Suppressor macrophage treated with lipopolysaccharide for 1 hour (primary cell): ENCODE measurements around the gene UBE3C.
"Not testable (repeated sequence)": the region's sequence is repeated elsewhere in the genome, so short reads cannot be mapped to it uniquely, and the experiment has no call there.

Experiments used
- DNase-seq, 3 donors: peaks; one replicate each; pipeline ENCODE4 v3.0.0-alpha.2; 2020 to 2022

The UBE3C gene

DNA sequence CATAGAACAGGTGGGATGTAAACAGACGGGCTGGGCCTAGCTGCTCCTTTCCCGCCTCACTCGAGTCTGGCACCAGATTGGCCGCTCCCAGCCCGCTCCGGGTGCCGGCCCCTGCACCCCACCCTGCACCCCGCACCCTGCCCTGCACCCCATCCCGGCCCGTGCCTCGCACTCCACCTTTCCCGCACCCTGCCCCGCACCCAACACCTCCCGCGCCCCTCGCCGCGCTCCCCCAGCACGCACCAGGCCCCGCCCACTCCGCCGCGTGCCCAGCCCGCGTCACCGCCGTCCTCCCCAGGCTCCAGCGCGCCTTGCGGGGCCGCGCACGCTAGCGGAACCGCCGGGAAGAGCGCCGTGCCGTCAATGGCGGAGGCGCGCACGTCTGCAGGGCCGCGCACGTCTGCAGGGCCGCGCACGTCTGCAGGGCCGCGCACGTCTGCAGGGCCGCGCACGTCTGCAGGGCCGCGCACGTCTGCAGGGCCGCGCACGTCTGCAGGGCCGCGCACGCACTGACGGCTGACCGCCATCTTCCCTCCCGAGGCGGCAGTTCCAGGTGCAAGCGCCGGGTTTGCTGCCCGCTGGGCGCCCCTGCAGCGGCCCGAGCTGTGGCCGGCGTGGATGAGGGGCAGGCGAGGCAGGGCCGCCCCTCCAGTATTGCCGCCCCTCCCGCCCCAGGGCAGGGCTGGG lies at the start of gene UBE3C:
TSS of gene UBE3C (plus strand) at position 503 of the 687 bp plus-strand sequence. CDS start 347 bp downstream, outside the sequence.
- peak; percentile 95 to 97 (median 96) for DNase-seq

DNA sequence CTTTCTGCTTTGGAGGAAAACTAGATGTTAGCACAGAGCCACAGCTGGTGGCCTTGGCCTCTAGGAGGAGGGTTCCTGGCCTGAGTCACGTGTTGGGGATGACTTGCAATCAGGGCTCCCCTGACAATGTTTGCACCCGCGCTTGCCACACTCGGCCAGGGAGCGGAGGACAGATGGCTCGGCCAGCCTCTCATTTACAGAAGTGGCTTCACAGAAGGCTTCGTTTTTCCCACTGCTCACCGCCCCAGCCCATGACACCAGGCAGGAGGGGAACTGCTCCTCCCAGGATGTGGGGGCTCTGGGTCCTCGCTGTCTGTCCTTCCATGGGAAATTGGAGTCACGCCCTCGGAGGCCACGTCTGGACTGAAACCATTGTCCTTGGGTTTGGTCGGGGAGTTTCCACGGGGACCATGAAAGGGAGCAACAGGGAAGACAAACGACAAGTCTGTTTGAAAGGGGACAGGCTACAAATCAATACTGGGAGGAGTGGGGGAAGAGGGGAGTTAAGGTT lies 49.6 kb upstream of the UBE3C start:
- no peak for DNase-seq

DNA sequence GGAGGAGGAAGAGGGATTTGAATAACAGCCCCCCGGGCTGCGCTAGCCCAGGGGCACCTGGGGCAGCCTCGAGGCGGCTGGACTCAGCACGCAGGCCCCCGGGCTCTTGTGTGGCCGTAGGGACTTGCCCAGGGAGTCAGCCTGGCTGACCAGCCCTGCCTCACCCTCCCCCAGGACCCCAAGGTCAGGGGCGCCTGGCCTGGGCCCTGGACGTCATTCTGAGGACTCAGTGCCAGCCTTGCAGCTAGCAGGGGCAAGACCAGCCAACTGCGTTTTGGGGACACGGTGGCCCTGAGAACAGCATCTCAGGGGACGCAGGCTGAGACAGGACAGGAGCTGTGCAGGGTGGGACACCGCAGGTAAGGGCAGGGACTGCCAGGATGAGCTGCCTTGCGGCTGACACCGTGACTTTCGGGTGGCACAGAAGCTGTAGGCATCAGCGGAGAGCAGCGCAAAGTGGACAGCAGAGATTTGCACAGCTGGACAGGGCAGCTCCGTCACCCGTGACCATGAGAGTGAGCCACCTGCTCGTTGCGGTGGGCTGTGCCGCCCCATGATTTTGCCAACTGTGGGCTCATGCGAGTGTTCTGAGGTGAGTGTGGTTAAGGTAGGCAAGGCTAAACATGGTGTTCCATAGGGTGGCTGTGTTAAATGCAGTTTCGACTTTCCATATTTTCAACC lies 48.1 kb upstream of the UBE3C start:
- DNase-seq = no peak

DNA sequence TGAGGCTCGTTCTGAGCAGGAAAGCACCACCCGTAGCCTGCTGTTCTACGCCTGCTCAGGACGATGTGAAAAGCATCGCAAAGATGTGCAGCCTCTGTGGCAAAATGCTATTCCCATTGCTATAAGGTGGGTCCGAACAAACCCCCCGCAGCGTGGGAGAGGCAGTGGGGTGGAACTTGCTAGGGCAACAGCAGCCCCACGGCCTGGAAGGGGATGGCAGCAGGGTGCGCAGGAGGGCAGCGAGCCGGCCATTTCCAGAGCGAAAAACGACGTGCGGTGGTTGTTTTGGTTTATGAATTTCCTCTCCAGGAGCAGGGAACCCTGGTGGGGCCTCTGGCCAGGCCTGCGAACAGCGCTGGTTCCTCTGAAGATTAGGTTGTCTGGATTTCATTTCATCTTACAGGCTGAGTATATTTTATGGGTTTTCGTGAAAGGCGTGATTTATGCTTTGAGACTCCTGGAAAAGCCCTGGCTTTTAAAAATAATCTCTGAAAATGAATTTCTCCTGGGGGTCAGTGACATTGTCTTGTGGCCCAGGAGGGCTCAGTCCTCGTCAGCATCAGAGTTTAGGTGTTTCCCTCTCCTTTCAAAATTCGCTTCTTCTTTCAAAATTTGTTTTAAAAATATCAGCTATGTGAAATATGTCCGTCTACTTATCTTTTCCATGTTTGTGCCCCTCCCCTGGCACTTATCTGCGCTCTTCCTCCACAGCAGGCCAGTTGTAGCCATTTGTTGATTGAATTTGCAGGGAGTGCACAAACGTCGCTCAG lies 42.3 kb upstream of the UBE3C start:
- no peak for DNase-seq

DNA sequence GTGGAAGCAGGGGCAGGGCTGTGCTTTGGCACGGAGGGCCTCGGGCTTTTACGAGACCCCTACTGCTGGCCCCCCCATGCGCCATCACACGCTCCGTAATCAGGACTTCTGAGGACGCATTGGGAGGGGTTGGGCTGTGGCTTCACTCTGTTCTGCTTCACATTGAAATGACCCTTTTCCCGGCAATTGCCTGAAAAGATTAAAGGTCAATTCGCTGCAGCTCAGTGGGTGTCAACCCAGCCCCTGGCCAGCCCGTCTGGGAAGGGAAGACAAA lies 41.7 kb upstream of the UBE3C start:
- DNase-seq = no peak

DNA sequence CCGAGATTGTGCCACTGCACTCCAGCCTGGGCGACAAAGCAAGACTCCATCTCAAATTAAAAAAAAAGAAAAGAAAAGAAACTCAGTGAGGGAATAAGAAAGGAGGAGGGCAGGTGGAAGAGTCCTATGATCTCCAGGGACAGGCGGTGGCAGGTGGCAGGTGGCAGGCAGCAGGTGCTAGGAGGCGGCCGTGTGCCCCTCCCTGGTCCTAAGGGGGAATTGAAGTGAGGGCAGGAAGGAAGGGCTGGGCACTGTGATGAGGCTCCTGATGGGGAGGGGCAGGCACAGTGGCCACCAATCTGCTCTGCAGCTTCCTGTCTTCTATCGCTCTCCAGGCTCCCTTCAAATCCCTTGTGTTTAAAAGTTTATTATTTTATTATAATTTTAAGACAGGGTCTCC lies 41.2 kb upstream of the UBE3C start:
- no peak for DNase-seq

DNA sequence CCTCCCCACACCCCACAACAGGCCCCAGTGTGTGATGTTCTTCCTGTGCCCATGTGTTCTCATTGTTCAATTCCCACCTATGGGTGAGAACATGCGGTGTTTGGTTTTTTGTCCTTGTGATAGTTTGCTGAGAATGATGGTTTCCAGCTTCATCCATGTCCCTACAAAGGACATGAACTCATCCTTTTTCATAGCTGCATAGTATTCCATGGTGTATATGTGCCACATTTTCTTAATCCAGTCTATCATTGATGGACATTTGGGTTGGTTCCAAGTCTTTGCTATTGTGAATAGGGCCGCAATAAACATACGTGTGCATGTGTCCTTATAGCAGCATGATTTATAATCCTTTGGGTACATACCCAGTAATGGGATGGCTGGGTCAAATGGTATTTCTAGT lies 38.7 kb upstream of the UBE3C start:
- DNase-seq = not testable (repeated sequence)

DNA sequence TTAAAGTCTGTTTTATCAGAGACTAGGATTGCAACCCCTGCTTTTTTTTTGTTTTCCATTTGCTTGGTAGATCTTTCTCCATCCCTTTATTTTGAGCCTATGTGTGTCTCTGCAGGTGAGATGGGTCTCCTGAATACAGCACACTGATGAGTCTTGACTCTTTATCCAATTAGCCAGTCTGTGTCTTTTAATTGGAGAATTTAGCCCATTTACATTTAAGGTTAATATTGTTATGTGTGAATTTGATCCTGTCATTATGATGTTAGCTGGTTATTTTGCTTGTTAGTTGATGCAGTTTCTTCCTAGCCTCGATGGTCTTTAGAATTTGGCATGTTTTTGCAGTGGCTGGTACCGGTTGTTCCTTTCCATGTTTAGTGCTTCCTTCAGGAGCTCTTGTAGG lies 35.1 kb upstream of the UBE3C start:
- DNase-seq = not testable (repeated sequence)

DNA sequence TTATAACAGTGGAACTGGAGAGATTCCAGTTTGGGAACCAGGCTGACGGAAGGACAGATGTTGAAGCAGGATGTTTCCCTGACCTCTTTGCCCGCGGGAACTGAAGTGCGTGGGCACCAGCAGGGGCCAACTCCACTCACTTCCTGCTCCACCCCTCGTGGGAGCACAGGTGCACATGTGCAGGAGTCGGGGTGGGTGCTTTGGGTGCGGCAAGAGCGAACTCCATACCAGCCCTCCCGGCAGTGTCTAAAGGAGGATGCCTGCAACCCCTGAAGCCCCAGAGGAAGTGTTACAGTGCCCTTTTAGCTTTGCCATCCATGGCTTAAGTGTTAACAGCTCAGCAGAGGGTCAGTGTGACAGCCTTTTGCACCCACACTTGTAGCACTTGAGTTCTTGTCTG lies 27.4 kb upstream of the UBE3C start:
- DNase-seq = no peak

DNA sequence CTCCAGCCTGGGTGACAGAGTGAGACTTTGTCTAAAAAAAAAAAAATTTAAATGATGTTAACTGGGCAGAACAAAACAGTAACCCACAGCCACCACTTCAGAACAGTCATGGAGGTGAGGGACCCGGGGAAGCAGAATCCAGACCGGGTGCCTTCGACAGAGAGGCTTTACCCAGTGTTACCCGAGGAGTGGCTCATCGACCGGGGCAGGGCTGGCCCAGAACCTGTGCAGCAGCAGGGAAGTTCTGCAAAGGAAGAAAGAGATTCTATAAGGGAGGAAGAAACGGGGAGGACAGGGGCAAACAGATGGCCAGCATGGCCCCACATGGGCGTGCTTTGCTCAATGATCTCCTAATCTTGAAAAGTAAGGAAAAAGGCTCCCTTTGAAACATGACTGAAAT lies 26.0 kb upstream of the UBE3C start:
- no peak for DNase-seq

DNA sequence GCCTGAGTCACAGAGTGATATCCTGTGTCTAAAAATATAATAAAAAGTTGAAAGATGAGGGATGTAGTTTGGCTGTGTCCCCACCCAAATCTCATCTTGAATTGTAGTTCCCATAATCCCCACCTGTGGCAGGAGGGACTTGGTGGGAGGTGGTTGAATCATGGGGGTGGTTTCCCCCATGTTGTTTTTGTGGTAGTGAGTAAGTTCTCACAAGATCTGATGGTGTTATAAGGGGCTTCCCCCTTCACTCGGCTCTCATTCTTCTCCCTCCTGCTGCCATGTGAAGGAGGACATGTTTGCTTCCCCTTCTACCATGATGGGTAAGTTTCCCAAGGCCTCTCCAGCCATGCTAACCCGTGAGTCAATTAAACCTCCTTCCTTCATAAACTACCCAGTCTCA lies 25.1 kb upstream of the UBE3C start:
- peak; percentile 17 to 52 (median 42) for DNase-seq

DNA sequence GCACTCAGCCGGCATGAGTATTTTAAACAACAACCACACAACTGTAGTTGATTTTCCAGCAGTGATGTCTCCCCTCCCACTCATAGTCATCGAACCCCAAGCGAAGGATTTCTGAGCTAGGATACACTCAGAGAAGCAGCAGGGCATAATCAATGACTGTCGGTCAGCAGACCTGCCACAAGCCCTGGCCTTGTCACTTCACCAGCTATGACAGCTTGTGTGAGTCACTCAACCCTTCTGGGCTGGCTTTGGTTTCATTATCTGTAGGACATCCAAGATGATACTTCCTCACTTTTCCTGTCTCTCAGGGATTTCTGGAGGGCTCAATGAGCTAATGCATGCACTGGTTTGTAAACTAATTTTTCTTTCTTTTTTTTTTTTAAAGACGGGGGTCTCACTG lies 22.0 kb upstream of the UBE3C start:
- DNase-seq = peak; percentile 45 to 71 (median 46)

DNA sequence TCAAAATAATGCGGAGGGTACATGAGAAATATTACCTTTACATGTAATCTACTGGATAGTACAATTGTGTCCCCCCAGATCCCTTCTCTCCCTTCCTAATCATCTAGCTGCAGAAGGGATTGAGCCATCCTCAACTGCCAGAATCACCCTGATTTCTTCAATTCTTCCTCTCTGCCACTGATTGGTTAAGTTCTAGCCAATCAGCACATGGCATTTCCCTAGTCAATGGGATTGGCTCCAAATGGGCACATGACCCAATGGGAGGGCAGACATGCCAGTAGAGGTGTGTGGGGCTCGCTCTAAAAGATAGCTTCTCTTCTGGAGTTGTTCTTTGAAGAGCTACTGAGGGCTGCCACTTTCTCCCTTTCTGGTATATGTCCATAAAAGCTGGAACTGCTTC lies 20.9 kb upstream of the UBE3C start:
- no peak for DNase-seq

DNA sequence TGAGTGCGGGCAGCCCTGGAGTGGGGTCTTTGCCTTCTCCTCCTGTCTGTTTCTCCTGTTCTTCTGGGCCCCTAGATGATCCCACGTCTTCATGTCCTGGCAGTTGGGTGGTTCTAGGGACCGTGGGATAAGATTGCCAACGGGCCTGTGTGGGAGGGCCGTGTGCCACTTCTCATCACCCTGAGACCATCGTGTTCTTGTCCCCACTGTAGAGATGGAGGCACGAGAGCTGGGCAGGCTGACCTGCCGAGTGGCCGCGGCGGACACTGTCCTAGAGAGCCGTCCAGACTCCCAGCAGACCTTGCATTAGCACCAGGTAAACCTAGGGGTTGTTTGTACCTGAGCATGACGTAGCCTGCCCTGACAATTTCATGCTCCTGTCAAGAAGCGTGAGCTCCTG lies 18.5 kb upstream of the UBE3C start:
- no peak for DNase-seq

DNA sequence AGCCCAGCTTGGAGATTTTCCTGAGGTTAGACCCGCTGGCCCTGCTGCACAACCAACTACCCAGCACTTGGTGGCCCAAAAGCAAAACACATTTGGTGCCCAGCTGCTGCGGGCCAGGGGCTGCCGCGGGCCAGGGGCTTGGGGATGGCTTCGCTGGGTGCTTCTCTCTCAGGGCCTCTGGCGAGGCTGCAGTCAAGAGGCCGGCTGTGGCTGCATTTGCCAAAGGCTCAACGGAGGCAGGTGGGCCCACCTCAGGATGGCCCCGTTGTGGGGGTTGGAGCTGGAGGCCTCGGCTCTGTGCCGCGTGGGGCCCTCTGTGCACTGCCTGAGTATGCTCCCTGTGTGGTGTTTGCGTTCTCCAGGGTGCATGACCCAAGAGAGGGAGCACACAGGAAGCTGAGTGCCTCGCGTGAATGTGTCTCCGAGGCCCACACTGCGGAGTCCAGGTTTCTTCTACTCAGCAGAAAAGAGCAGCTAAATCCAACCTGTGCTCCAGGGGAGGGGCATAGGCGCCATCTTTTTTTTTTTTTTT lies 17.5 kb upstream of the UBE3C start:
- DNase-seq = no peak

DNA sequence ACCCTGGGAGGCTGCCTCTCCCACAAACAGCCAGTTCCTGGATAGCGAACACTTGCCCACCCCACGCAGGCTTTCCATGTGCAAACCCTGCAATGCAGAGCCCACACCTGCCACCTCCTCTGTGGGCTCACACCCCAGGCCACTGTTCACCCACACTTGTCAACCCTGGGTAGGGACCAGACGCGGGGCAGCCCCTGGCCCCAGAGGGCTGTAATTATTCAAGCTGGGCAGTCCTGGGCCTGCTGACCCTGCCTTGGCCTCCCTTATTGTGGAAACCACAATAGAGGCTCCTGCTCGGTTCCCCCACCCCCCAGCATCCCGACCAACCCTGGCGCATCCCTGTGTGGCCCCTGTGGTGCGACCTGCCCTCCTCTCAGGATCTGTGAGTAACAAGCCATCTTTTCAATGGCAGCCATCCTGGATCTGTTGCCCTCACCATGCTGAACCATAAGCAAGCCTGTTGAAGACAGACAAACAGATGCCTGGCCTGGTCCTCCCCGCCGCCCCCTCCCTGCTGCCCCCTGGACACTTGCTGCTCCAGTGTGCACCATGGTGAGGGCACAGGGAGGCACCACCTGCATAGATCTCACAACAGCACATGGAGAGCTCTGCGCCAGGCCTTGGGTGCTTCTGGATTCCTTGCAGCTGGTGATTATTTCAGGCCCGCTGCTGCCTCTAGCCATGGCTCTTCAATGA lies 15.8 kb upstream of the UBE3C start:
- no peak for DNase-seq

DNA sequence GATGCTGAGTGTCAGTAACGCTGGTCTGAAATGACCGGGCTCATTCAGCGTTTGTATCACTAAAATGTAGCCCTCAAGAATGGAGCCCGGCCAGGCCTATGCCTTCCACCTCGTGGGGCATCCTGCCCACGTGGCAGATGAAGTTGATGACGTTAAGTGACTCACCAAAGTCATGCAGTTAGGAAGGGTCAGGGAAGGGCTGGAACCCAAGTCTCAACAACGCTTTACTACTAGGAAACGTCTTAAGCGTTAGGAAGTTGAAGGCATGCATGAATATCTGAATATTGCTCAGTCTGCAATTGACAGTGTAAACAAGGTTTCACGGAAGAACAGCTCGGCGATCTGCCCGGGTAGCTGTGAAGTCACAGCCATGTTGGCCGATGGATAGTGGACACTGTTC lies 14.0 kb upstream of the UBE3C start:
- DNase-seq = no peak

DNA sequence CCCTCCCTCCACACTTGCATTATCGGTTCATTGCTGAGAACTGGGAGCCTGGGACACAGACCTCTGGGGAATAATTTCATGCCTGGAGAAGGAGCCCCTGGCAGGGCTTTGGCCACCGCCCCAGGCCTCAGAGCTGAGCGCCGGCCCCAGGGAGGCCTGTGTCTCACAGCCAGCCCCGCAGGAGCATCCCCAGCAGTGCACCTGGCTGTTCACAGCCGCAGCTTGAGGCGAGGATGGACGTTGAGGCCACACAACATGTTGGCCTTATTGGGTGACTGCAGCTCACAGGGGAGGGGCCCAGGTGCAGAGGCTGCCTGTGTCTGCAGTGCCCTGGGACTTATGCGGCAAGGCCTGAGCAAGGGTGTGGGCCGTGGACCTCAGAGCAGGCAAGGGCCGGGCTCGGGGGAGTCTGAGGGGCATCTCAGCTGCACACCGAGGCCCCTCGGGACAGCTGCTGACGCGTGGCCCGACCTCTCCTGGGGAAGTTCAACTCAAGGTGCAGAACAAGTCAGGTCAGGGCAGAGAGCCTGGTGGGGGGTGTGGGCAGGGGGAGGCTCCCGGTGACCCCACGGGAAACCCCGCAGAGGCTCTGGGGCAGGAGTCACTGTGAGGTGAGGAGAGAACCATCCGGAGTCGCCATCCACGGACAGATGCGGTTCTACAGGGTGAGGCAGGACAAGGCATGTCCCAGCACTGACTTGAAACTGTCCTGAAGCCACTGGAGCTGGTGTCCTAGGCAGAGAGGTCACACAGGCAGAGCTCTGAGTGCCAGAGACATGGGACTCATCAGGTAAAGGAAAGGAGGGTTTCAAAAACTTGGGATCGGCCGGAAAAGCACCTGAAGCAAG lies 13.1 kb upstream of the UBE3C start:
- DNase-seq = no peak

DNA sequence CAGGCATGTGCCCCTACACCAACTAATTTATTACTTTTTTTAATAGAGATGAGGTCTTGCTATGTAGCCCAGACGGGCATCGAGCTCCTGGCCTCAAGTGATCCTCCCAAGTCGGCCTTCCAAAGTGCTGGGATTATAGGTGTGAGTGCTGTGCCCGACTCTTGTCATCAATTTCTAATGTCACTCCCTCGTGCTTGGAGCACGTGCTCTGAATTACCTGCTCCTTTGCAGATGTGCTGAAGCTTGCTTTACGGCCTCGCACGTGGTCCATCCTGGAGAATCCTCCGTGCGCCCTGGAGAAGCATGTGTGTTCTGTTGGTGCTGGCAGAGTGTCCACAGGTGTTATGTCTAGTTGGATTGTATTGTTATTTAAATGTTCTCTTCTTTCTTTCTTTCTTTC lies 11.8 kb upstream of the UBE3C start:
- DNase-seq = no peak

DNA sequence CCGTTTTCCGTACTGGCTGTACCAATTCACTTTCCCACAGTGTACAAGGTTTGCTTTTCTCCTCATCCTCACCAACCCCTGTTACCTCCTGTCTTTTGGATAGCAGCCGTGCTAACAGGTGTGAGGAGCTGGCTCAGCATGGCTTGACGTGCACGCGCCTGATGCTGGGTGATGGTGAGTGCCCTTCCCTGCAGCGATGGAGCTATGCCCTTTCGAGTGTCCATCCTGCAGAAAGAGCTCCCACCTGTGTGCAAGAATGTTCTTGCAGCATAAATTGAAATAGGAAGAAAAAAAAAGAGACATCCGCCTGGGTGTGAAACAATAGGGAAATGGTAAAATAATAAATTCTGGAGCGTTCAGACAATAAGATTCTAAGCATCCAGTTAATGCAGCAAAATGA lies 9.5 kb upstream of the UBE3C start:
- DNase-seq = no peak

DNA sequence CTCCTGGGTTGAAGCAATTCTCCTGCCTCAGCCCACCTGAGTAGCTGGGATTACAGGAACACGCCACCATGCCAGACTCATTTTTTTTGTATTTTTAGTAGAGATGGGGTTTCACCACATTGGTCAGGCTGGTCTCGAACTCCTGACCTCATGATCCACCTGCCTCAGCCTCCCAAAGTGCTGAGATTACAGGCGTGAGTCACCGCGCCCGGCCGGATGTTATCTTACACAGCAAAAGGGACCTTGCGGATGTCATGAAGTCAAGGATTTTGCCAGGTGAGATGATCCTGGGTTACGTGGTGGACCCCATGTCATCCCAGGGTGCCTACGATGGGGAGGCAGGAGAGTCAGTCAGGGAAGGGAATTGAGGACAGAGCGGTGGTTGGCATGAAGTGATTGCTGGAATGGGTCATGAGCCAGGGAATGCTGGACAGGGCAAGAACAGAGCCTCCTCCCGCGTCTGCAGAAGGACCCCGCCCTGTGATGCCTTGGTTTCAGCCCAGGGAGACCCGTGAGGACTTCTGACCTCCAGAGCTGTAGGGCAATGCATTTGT lies 8.7 kb upstream of the UBE3C start:
- no peak for DNase-seq

DNA sequence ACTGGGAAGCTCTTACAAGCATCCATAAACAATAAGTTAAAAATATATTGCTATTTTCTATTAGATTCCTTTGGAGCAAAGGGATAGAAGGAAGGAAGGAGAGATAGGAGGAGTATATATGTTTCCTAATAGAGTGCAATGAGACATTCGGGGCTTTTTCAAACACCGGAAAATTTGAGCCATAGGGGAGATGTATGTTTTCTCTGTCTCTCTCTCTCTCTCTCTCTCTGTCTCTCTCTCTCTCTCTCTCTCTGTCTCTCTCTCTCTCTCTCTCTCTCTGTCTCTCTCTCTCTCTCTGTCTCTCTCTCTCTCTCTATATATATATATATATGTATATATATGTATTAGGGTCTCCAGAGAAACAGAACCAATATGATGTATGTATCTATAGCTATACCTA lies 7.9 kb upstream of the UBE3C start:
- DNase-seq = not testable (repeated sequence)
